ENCODE data around the gene HIVEP2. TPM values are rescaled to one million over a fixed set of nuclear protein-coding genes. Genes with fewer than 3 reads are reported as not detected.

The HIVEP2 gene
- 5.4 and 5.6 TPM in 2 replicates for total RNA-seq

GRCh38 chr6:142945049-142945445, at the start of gene HIVEP2:
HIVEP2 (minus strand) TSS chr6:142945176; CDS start chr6:142774738, 170,438 bp downstream.

Other genes with a start within 250 kb of the HIVEP2 start
- gene AIG1, start 115.7 kb upstream of the HIVEP2 start, total RNA-seq = 12.4 and 18.0 TPM in 2 replicates

Measured in pericardium fibroblast (primary cell).